Sigmoid colon (tissue), 7 donors: Measurements from ENCODE around the gene DBN1. TPM values are rescaled to one million over a fixed set of nuclear protein-coding genes. Genes with fewer than 3 reads are reported as not detected.

Source experiments
- DNase-seq: peaks from one replicate; pipeline ENCODE4 v3.0.0-alpha.2; 2019
- H3K27ac ChIP-seq, 4 donors: fragments of 200-600 bp; sonication (generic); one replicate each; pipeline ENCODE4 v1.5.1; 2016 to 2019; ENCODE audit warnings: mild to moderate bottlenecking in 1 of 4
- H3K27me3 ChIP-seq, 3 donors: fragments of 200-600 bp; sonication (generic); one replicate each; pipeline ENCODE4 v1.5.1; 2019; ENCODE audit warnings: mild to moderate bottlenecking in 1 of 3
- H3K36me3 ChIP-seq, 4 donors: fragments of 200-600 bp; sonication (generic); one replicate each; pipeline ENCODE4 v1.5.1; 2016 to 2019
- H3K4me1 ChIP-seq, 4 donors: fragments of 200-600 bp; sonication (generic); one replicate each; pipeline ENCODE4 v1.5.1; 2017 to 2019
- H3K4me3 ChIP-seq, 4 donors: fragments of 200-600 bp; sonication (generic); one replicate each; pipeline ENCODE4 v1.5.1; 2017 to 2019; ENCODE audit warnings: mild to moderate bottlenecking in 2 of 4, moderate library complexity in 1 of 4
- H3K9me3 ChIP-seq, 4 donors: fragments of 200-600 bp in 3 of 4; sonication (generic) in 3 of 4; one replicate each; pipeline versions ENCODE4 v1.5.1 to v1.6.1; 2013 to 2019
- EP300 ChIP-seq, 4 donors: sonication (generic); formaldehyde crosslinking; IDR thresholded peaks; one replicate each; pipeline ENCODE4 v1.6.1; 2017; ENCODE audit warnings: antibody characterized with exemption in 4 of 4
- POLR2A ChIP-seq, 2 donors: fragments of 450-650 bp; IDR thresholded peaks; one replicate each; pipeline ENCODE4 v1.6.1; 2016; ENCODE audit warnings: antibody characterized with exemption in 2 of 2, mild to moderate bottlenecking in 2 of 2, moderate library complexity in 2 of 2
- POLR2AphosphoS5 ChIP-seq, 4 donors: sonication (generic); formaldehyde crosslinking; IDR thresholded peaks; one replicate each; pipeline ENCODE4 v1.6.1; 2017; ENCODE audit warnings: antibody characterized with exemption in 4 of 4
- WGBS, 2 donors: extraction: QIAGEN DNeasy Blood & Tissue Kit; methylation state at CpG; one replicate each; pipeline ENCODE4 v1.1.7; 2013; 5-methylcytosine and 5-hydroxymethylcytosine counted together
- intact Hi-C: fragments of 100-400 bp; cut with DNase I; formaldehyde crosslinking; loops from one replicate; pipeline ENCODE4 v1.15.1; 2023
- polyA plus RNA-seq, 3 donors: library from polyadenylated mRNA; stranded (reverse); fragments of 200-250 nt; gene quantifications; one replicate each; pipeline ENCODE4 v1.2.3, GENCODE V29; 2013
- total RNA-seq, 4 donors: library from RNA; depleted of rRNA; stranded (reverse); fragments of >200 nt; gene quantifications; one replicate each; pipeline ENCODE4 v1.1.0, GENCODE V29; 2016
- TF ChIP-seq, protein P1 (sequence below), 4 experiments: fragments of 450-650 bp in 3 of 4; fragments of 200-600 bp in 1 of 4; IDR thresholded peaks; one replicate each; pipeline ENCODE4 v1.5.1; 2016 to 2019; ENCODE audit warnings: antibody characterized with exemption in 4 of 4, mild to moderate bottlenecking in 3 of 4, moderate library complexity in 2 of 4
- donor health status: healthy with polysubstance abuse.
- donor health status: Bipolar disorder and iron deficiency.
- donor health status: healthy.

DBN1 gene
- total and polyA plus RNA-seq, 7 donors = 6.0 to 100.0 (median 54.8) TPM

DNA sequence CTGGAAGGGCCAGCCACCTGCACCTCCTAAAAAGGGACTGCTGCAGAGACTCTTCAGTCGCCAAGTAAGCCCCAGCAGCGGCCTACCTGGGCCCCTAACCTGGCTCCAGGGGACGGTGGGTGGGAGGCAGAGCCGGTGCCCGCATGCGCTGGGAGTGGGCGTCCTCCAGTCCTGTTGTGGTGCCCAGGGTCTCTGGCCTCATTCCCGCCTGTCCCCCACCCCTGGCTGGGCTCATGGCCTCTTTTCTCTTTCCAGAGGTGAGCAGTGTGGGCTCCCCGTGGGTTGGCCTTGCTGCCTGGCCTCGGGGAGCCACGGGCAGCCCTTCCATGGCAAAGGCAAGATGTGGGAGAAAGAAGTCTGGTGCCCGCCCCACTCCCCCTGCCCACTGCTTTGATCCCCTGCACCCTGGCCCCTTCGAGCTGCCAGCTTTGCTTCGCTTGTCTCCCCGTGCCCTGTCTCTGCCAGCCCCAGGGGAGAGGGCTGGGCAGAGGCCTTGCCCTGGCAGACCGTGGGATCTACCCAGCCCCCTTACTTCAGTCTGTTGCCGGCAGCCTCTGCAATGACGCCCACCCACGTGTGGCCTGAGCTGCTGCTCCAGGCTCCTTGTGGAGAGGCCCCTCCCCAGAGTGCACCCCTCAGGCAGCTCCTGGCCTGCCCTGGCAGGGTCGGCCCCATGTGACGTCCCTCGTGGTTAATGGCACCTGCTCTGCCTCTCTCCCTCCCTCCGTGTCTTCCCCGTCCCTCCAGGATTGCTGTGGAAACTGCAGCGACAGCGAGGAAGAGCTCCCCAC is 32.2 kb downstream of the DBN1 start:
- no peak for DNase-seq
- intact Hi-C loops = no loop called here
- Histone ChIP-seq H3K4me3 (no peak overlapping the region), H3K4me1 (peaks cover 0 to 9% (median 6%) of the 10 kb centered on the region in 4 donors), H3K27ac (no peak overlapping the region), H3K36me3 (peaks cover 10 to 47% (median 10%) of the 10 kb centered on the region in 4 donors), H3K9me3 (no peaks in the 10 kb centered on the region), H3K27me3 (peaks cover 0 to 3% (median 0%) of the 10 kb centered on the region in 3 donors)
- TF ChIP-seq EP300 (IDR thresholded peaks at IDR 0.05) = no peak
- TF ChIP-seq, protein P1, sequence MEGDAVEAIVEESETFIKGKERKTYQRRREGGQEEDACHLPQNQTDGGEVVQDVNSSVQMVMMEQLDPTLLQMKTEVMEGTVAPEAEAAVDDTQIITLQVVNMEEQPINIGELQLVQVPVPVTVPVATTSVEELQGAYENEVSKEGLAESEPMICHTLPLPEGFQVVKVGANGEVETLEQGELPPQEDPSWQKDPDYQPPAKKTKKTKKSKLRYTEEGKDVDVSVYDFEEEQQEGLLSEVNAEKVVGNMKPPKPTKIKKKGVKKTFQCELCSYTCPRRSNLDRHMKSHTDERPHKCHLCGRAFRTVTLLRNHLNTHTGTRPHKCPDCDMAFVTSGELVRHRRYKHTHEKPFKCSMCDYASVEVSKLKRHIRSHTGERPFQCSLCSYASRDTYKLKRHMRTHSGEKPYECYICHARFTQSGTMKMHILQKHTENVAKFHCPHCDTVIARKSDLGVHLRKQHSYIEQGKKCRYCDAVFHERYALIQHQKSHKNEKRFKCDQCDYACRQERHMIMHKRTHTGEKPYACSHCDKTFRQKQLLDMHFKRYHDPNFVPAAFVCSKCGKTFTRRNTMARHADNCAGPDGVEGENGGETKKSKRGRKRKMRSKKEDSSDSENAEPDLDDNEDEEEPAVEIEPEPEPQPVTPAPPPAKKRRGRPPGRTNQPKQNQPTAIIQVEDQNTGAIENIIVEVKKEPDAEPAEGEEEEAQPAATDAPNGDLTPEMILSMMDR (IDR thresholded peaks at IDR 0.05) = no peak
- 88 to 91% methylated on average over 26 of the region's 26 CpGs for WGBS, 2 donors

DNA sequence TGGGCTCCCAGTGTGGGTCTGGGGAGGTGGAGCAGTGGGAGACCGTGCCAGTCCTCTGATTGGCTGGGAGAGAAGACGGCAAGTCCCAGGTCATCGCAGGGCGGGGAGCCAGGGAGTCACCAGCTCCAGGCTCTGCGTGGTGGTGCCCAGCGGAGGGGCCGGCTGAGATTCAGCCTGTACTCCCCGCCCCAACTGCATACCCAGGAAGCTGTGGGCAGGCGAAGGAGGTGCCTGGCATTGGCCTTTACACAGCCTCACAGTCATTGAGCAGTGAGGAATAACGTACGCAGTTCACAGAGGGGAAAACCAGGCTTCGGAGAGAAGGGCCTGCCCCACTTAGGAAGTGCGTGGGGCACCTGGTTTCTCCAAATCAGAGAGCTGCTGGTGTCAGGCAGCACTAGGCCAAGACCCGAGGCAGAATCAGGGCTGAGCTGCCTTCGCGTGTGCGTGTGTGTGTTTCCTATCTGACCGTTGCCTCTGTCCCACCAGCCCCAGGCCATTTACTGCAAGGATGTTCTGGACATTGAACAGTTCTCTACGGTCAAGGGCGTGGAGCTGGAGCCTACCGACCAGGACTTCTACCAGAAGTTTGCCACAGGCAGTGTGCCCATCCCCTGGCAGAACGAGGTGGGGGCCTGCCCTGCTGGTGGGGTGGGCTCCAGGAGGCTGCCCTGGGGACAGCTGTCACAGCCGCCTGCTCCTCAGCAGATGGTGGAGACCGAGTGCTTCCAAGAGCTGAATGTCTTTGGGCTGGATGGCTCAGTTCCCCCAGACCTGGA is 33.0 kb downstream of the DBN1 start:
- DNase-seq = no peak
- intact Hi-C loops = no loop called here
- 89 to 90% methylated on average over 24 of the region's 24 CpGs for WGBS, 2 donors
- H3K4me1 ChIP-seq = peaks cover 0 to 1% (median 0%) of the 10 kb centered on the region in 4 donors
- H3K27me3 ChIP-seq = no peaks in the 10 kb centered on the region
- peaks cover 12 to 54% (median 17%) of the 10 kb centered on the region in 4 donors for H3K36me3 ChIP-seq
- H3K4me3 ChIP-seq = no peak overlapping the region
- H3K27ac ChIP-seq = no peak overlapping the region
- TF ChIP-seq, protein P1 (IDR thresholded peaks at IDR 0.05) = no peak
- TF ChIP-seq POLR2A (IDR thresholded peaks at IDR 0.05) (no peak), POLR2AphosphoS5 (IDR thresholded peaks at IDR 0.05) (no peak), EP300 (IDR thresholded peaks at IDR 0.05) (no peak)
- H3K9me3 ChIP-seq = no peaks in the 10 kb centered on the region

DNA sequence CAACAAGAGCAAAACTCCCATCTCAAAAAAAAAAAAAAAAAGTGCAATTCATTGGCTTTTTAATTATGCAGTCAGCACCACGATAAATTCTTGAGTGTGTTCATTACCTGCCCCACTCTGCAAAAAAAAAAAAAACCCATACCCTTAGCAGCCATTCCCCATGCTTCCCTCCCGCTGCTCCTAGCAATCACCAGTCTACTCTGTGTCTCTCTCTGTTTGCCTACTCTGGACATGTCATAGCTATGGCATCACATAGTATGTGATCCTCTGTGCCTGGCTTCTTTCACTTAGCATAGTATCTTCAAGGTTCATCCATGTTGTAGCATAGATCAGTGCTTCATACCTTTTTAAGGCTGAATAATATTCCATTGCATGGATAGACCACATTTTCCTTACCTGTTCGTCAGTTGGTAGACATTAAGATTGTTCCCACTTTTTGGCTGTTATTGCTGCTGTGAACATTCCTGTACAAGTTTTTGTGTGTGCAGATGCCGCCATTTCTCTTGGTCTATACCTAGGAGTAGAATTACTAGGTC is 33.8 kb downstream of the DBN1 start:
- intact Hi-C loops = no loop called here
- no peaks in the 10 kb centered on the region for H3K4me1 ChIP-seq
- H3K27ac ChIP-seq = no peak overlapping the region
- H3K36me3 ChIP-seq = peaks cover 19 to 63% (median 25%) of the 10 kb centered on the region in 4 donors
- TF ChIP-seq EP300 (IDR thresholded peaks at IDR 0.05) (no peak), POLR2AphosphoS5 (IDR thresholded peaks at IDR 0.05) (no peak), POLR2A (IDR thresholded peaks at IDR 0.05) (no peak)
- TF ChIP-seq, protein P1 (IDR thresholded peaks at IDR 0.05) = no peak
- 97% methylated on average over 4 of the region's 4 CpGs for WGBS, 2 donors
- H3K4me3 ChIP-seq = no peak overlapping the region
- DNase-seq = no peak
- no peaks in the 10 kb centered on the region for H3K27me3 ChIP-seq
- H3K9me3 ChIP-seq = no peaks in the 10 kb centered on the region

DNA sequence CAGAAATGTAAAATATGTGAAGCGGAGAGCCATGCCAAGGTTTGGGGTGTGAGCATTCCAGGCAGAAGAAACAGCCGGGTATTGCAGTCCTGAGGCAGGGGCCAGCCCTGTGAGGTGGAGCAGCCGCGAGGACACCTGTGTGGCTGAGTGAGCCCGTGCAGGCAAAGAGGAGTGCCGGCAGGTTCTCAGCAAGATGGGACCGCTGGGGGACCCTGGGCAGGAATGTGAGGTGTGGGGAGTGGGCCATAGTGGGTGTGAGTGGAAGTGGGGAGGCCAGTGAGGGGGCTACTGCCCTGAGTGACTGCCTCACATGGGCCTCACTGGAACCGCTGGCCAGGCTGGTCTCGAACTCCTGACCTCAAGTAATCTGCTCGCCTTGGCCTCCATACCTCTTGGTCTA is 35.0 kb downstream of the DBN1 start:
- Histone ChIP-seq H3K27ac (no peak overlapping the region), H3K4me3 (no peak overlapping the region), H3K9me3 (no peaks in the 10 kb centered on the region), H3K4me1 (no peaks in the 10 kb centered on the region), H3K27me3 (no peaks in the 10 kb centered on the region), H3K36me3 (peaks cover 29 to 74% (median 36%) of the 10 kb centered on the region in 4 donors)
- intact Hi-C loops = no loop called here
- no peak for DNase-seq
- 95 to 96% methylated on average over 10 of the region's 10 CpGs for WGBS, 2 donors
- TF ChIP-seq POLR2A (IDR thresholded peaks at IDR 0.05) (no peak), POLR2AphosphoS5 (IDR thresholded peaks at IDR 0.05) (no peak), EP300 (IDR thresholded peaks at IDR 0.05) (no peak)
- TF ChIP-seq, protein P1 (IDR thresholded peaks at IDR 0.05) = no peak
